Urinary bladder (tissue), 4 donors: Measurements from ENCODE around the gene LCP1. TPM values are rescaled to one million over a fixed set of nuclear protein-coding genes. Genes with fewer than 3 reads are reported as not detected.

ENCODE experiments used
- DNase-seq: peaks from one replicate; pipeline ENCODE4 v3.0.0-alpha.2; 2015; ENCODE audit errors: extremely low spot score
- H3K27ac ChIP-seq: one replicate; pipeline ENCODE4 v1.5.1; 2013; ENCODE audit warnings: low read depth, mild to moderate bottlenecking, moderate library complexity
- H3K36me3 ChIP-seq: one replicate; pipeline ENCODE4 v1.6.1; 2013; ENCODE audit warnings: mild to moderate bottlenecking, moderate library complexity; ENCODE audit not compliant: insufficient read depth
- H3K4me1 ChIP-seq: one replicate; pipeline ENCODE4 v1.6.1; 2013; ENCODE audit warnings: mild to moderate bottlenecking, moderate library complexity; ENCODE audit not compliant: insufficient read depth
- H3K4me3 ChIP-seq: one replicate; pipeline ENCODE4 v1.5.1; 2013; ENCODE audit warnings: low read depth, low read length
- WGBS: extraction: QIAGEN DNeasy Blood & Tissue Kit; methylation state at CpG from one replicate; pipeline ENCODE4 v1.1.7; 2013; 5-methylcytosine and 5-hydroxymethylcytosine counted together
- polyA plus RNA-seq: library from polyadenylated mRNA; stranded (reverse); fragments of 200-250 nt; gene quantifications from one replicate; pipeline ENCODE4 v1.2.3, GENCODE V29; 2013
- total RNA-seq: library from RNA; depleted of rRNA; stranded (reverse); fragments of >200 nt; gene quantifications from one replicate; pipeline ENCODE4 v1.2.3, GENCODE V29; 2014
- donor health status: healthy with polysubstance abuse.
- donor health status: healthy.

Gene LCP1
- total and polyA plus RNA-seq, 2 donors, result 26.7 to 43.5 TPM

DNA sequence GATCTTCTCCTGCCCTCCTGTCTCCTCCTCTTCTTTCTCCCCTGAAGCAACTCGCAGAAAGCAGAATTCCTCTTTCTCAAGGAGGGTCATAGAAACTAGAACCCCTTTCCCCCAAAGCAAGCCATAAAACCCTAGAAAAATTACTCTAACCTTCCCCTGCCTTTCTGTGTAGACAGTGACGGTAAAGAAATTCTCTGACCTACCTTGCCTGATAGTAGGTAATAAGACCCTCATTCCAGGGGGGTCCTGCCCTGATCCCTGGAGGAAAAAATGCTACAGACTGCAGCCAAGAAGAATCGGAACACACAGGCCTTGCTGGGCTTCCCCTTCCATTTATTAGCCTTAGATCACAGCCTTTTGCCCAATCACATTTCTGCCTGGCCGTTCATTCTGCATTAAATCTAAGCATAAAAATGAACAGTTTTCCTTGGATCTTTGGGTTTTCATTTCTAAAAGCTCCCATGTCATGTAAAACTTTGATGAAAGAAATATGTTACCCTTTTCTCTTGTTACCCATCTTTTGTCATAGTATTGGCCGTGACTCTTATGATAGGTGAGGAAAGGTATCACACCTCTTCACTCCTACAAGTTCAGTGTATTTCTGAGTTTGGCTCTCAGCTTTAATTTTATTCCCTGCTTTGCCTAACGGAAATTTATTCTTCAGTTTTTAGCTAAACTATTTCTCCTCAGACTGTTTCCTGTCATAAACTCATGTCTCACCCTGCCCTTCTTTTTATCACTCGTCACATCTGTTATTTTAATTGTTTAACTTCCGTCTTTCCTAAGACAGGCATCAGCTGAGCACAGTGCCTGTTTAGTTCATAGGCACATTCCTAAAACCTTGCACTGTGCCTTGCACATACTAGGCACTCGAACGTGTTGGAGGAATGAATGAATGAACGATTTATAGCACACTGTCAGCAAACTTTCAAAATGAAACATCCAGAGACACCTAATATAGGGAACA is 56.7 kb downstream of the LCP1 start:
- no peak overlapping the region for H3K4me3 ChIP-seq

DNA sequence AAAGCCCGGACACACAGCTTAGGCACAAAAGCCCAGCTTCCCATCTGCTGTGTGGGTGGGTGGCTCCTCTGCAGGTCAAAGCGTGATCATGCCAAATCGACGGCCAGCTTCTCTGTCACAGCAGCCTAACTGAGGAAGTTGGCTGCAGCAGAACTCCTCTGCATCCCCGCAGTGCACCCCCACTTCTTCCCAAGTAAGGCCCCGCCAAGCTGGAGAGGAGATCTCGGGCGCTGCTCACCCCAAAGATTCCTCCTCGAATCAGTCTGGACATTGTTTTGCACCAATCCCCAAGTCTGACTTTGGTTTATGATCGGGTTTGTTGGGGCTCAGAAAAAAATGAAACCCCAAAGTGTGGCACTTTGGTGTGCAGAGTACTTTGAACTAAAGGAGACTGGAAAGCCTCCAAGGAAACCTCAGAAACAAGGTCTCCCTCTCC is 57.4 kb downstream of the LCP1 start:
- Histone ChIP-seq H3K4me1 (peaks cover 2% of the 10 kb centered on the region), H3K27ac (no peak overlapping the region), H3K4me3 (no peak overlapping the region), H3K36me3 (no peaks in the 10 kb centered on the region)
- no peak for DNase-seq
- WGBS, result 81% methylated on average over 10 of the region's 10 CpGs

More for the DNA sequence above, 56.7 kb downstream of the LCP1 start:
- DNase-seq, result no peak
- WGBS, result 34% methylated on average over 11 of the region's 11 CpGs
- Histone ChIP-seq H3K27ac (no peak overlapping the region), H3K4me1 (peaks cover 2% of the 10 kb centered on the region), H3K36me3 (no peaks in the 10 kb centered on the region)

DNA sequence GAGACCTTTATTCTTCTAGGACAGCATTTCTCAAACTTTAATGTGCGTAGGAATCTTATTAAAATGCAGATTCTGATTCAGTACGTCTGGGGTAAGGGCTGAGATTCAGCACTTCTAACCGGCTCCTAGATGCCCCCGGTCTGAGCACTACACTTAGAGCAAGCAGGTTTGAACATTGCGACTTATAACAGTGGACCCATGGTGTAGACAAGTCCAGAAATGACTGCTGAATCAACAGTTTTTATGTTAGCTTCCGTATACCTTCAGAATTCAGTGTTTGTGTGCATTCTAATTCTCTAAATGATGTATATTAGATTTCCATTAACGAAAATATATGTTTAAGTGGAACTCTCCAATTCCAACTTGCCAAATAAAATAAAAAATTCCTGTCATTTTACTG is 59.7 kb downstream of the LCP1 start:
- H3K27ac ChIP-seq, result no peak overlapping the region
- no peak for DNase-seq
- H3K36me3 ChIP-seq, result no peaks in the 10 kb centered on the region
- no peak overlapping the region for H3K4me3 ChIP-seq
- peaks cover 2% of the 10 kb centered on the region for H3K4me1 ChIP-seq
- 88% methylated on average over 7 of the region's 7 CpGs for WGBS

DNA sequence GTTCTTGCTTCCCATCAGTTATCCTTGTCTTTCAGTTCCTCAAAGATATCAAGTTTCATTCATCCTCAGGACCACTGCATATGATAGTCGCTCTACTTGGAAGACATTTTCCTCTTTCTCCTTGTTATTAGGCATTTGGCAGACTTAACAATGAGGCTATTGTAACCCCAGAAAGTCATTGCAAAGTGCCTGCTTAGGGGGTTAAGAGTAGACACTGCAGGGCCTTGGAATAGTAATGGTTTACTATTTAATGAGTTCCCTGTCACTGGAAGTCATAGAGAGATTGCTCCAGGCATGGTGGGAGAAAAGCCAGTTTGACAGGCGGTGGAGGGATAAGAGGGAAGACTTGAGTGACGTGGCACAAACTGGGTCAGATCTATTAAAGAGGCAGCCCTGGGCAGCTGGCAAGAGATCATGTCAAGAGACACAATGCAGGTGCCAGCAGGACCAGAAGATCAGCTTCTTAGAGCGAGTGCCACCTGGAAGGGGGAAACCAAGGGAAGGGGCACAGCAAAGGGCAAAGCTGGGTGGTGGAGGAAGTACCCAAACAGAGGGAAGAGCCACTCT is 60.3 kb downstream of the LCP1 start:
- Histone ChIP-seq H3K4me3 (no peak overlapping the region), H3K27ac (no peak overlapping the region), H3K4me1 (no peaks in the 10 kb centered on the region), H3K36me3 (no peaks in the 10 kb centered on the region)
- WGBS, result 83% methylated on average over 4 of the region's 4 CpGs
- no peak for DNase-seq

DNA sequence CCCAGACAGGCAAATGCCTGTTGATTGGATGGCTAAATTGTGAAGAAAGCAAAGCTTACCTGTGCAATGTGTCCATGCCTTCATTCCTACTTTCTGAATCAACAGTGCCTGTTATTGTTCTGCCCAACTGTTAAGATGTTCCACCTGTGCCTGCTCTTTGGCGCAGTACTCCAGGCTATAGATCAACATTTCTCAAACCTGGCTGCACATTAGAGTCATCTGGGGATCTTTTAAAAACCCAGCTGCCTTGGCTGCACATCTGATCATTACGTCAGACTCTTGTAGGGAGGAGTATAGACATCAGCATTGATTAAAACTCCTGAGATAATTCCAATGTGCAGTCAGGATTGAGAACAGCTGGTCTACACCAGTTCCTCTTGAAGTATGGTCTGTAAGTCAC is 60.9 kb downstream of the LCP1 start:
- H3K27ac ChIP-seq, result no peak overlapping the region
- WGBS, result 71% methylated on average over 2 of the region's 2 CpGs
- DNase-seq, result no peak

DNA sequence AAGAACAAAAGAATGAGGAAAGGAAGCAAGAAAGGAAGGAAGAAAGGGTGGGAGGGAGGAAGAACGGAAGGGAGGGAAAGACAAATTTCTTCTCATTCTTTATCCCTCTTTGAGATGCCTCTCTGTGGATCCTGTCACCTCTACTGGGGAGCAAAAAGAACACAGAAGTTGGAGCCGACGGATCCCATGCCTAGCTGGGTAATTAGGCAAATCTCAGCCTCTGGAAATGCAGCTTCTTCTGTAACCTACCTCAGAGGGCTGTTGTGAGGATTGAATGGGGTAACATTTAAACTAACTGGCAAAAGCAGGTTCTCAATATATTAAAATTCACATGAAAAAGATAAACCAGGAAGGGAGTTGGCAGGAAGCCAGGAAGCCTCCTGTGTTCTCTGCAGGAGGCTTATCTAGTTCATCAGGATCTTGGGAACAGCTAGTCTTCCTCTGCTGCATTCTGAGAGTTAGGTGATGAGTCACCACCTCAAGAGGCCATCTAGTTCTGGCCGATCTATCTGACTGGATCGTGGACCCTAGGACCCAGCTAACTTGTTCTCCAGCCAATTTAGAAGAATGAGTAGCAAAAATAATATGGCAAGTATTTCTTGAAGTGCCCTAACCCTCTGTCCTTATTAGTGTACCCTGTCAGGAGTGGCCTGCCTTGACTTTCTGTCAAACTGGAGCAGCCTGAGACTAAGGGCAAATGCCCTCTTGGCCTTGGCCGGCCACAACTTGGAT is 61.9 kb downstream of the LCP1 start:
- no peaks in the 10 kb centered on the region for H3K36me3 ChIP-seq
- WGBS, result 48% methylated on average over 6 of the region's 6 CpGs
- no peaks in the 10 kb centered on the region for H3K4me1 ChIP-seq
- no peak overlapping the region for H3K4me3 ChIP-seq
- no peak for DNase-seq
- H3K27ac ChIP-seq, result no peak overlapping the region

More for the DNA sequence above, 60.9 kb downstream of the LCP1 start:
- no peaks in the 10 kb centered on the region for H3K4me1 ChIP-seq
- H3K36me3 ChIP-seq, result no peaks in the 10 kb centered on the region
- H3K4me3 ChIP-seq, result no peak overlapping the region

DNA sequence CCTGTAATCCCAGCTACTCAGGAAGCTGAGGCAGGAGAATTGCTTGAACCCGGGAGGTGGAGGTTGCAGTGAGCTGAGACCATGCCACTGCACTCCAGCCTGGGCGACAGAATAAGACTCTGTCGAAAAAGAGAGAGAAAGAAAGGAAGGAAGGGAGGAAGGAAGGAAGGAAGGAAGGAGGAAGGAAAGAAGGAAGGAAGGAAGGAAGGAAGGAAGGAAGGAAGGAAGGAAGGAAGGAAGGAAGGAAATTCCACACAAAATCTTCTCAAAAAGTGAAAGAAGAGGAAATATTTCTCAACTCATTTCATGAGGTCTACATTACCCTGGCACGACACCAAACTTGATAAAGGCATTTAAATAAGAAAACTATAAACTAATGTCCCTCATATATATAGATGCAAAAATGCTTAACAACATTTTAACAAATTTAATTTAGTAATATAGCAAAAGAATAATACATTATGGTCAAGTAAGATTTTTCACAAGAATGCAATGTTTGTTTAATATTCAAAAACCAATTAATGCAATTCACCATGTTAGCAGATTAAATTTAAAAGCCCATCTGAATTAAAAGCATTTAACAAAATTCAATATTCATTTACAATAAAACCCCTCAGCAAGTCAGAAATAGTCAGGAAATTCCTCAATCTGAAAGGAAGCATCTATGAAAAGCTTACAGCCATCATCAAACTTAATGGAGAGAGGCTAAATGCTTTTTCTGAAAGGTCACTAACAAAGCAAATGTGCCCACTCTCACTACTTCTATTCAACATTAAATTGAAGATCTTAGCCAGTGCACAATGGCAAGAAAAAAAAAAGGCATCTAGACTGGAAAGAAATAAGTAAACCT is 65.1 kb downstream of the LCP1 start:
- no peaks in the 10 kb centered on the region for H3K4me1 ChIP-seq
- no peaks in the 10 kb centered on the region for H3K36me3 ChIP-seq
- DNase-seq, result no peak
- 91% methylated on average over 4 of the region's 4 CpGs for WGBS
- H3K27ac ChIP-seq, result no peak overlapping the region
- H3K4me3 ChIP-seq, result no peak overlapping the region

DNA sequence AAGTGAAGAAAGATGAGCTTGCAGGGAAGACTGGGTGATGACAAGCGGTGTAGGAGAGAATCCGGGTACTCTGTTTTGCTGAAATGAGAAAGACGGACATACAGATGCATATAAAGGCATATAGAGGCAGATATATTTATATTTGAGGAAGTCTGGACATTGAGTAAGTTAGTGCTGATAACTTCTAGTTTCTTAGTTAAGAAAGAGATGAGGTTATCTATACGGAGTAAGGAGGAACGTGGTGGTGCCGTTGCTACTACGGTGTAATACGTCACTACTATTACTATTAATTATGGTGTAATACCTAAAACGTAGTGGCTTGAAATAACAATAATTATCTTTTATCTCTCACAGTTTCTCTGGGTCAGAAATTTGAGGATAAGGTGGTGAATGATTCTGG is 67.4 kb downstream of the LCP1 start:
- 89% methylated on average over 9 of the region's 9 CpGs for WGBS
- no peak overlapping the region for H3K4me3 ChIP-seq
- no peaks in the 10 kb centered on the region for H3K36me3 ChIP-seq

DNA sequence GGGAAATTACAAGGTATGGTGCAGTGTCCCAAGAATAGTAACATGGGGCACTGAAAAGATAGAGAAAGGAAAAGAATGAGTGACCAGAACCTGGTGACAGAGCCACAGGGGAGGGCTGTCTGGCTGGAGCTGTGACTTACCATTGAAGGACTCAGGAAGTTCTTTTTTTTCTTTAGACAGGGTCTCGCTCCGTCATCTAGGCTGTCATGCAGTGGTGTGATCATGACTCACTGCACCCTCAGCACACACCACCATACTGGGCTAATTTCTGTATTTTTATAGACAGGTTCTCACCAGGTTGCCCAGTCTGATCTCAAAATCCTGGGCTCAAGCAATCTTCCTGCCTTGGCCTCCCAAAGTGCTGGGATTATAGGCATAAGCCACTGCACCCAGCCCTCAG is 68.4 kb downstream of the LCP1 start:
- H3K4me1 ChIP-seq, result no peaks in the 10 kb centered on the region
- no peak overlapping the region for H3K4me3 ChIP-seq
- DNase-seq, result no peak
- WGBS, result 79% methylated on average over 2 of the region's 2 CpGs
- no peaks in the 10 kb centered on the region for H3K36me3 ChIP-seq
- H3K27ac ChIP-seq, result no peak overlapping the region

More for the DNA sequence above, 67.4 kb downstream of the LCP1 start:
- DNase-seq, result no peak
- Histone ChIP-seq H3K27ac (no peak overlapping the region), H3K4me1 (no peaks in the 10 kb centered on the region)

DNA sequence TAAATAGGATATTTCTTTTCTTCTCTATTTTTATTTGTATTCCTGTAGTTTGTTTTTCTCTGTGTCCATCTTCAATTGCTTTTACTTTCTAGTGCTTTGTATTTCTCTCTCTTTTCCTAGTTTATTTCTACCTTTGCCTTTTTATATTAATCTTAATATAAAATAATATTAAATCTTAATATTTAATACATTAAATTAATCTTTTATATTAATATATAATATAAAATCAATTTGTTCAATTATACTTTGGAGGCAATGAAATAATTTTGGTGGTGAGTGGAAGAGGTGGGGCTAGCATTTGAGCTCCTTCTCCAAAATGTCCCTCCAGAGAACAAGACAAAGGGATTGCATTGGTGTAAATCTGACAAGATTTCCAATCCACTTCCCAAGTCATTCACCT is 70.8 kb downstream of the LCP1 start:
- H3K36me3 ChIP-seq, result no peaks in the 10 kb centered on the region
- no peak overlapping the region for H3K27ac ChIP-seq
- H3K4me1 ChIP-seq, result no peaks in the 10 kb centered on the region
- H3K4me3 ChIP-seq, result no peak overlapping the region
- DNase-seq, result no peak

DNA sequence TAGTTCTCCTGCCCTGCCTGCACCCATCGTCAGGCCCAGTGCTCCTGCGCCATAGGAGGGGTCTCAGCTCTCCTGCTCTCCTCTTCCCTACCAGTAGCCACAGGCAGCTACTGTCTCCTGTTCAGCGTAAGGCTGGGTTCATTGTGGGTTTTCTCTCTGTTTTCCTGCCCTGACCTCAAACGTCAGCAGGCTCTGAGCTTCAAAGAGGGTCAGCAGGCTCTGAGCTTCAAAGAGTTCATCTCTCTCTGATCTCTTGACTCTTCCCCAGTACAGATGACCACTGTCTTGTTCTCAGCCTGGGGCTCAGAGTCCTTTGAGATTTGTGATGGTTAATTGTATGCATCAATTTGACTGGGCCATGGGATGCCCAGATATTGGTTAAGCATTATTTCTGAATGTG is 72.5 kb downstream of the LCP1 start:
- Histone ChIP-seq H3K4me3 (no peak overlapping the region), H3K27ac (no peak overlapping the region), H3K4me1 (no peaks in the 10 kb centered on the region), H3K36me3 (no peaks in the 10 kb centered on the region)
- WGBS, result 35% methylated on average over 4 of the region's 4 CpGs
- no peak for DNase-seq

DNA sequence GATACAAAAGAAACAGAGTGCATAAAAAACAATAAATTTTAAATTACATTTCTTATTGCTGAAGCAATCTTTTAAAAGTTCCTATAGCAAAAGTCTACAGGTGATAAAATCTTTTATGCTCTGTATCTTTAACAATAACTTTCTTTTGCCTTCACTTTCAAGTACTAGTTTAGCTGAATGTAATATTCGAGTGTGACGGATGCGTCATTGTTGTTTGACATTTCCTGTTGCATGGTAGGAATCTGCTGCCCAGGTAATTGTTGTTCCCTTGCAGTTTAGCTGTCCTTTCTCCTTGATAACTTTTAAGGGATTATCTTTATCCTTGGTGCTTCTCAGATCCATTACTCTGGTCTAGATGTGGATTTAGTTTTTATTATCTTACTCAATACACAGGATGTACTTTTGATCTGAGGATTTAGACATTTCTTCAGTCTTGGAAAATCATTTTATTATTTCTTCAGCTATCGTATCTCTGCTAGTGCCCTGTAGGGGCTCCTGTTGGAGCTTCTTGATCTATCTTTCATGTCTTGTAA is 75.1 kb downstream of the LCP1 start:
- 35% methylated on average over 4 of the region's 4 CpGs for WGBS
- no peaks in the 10 kb centered on the region for H3K36me3 ChIP-seq

DNA sequence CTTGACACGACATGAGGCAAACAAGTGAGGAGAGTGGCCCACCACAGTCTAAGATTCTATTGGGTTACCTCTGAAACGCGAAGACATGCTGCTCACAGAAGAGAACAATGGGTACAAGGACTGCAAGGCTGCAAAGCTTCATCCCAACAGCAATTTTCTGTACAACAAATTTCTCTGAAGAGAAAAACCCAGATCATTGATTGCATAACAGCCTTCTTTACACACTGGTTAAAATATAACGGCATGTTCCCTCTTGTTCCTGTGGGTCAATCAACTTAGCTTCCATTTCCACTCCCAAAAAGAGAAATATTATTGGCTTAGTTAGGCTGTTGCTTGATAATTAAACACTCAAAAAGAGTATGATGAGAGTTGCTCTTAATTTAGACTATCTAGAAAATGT is 77.1 kb downstream of the LCP1 start, which contains the start of gene CPB2:
Gene CPB2, minus strand, starts transcription at position 166 of the 400 bp plus-strand sequence. Its CDS starts 24 bp downstream, at position 142.
- Histone ChIP-seq H3K4me3 (no peak within 1 kb of the TSS), H3K36me3 (no peaks in the 10 kb centered on the region), H3K27ac (no peak within 1 kb of the TSS), H3K4me1 (no peaks in the 10 kb centered on the region)
- WGBS, result 88% methylated on average over 4 of the region's 4 CpGs
- DNase-seq, result no peak

More for the DNA sequence above, 75.1 kb downstream of the LCP1 start:
- no peak overlapping the region for H3K4me3 ChIP-seq
- no peak for DNase-seq
- no peak overlapping the region for H3K27ac ChIP-seq
- no peaks in the 10 kb centered on the region for H3K4me1 ChIP-seq
